ENCODE measurements around the gene RUBCNL. TPM values are rescaled to one million over a fixed set of nuclear protein-coding genes. Genes with fewer than 3 reads are reported as not detected.

Gene RUBCNL
- total and polyA plus RNA-seq, 2 of the 8 experiments (the other 6 are each of a cell fraction or from before 2014, with no cell fraction given), result 2.6 to 4.9 TPM

GRCh38 chr13:46379611-46380010 lies 7.4 kb downstream of the RUBCNL start:
- POLR2A ChIA-PET (ENCODE audit: partially characterized antibody), result no interaction called here
- H4K20me1 ChIP-seq (replicated peaks in 1 of 2; ENCODE audit: control insufficient read depth in 1 of 2, insufficient read depth in 2 of 2, low read length in 2 of 2), result no peaks in the 10 kb centered on the region
- H3K4me2 ChIP-seq (ENCODE audit: insufficient read depth in 1 of 2, low read depth in 2 of 2, low read length in 2 of 2), result no peak overlapping the region
- no peak for FAIRE-seq
- H3K27me3 ChIP-seq (replicated peaks in 1 of 4; ENCODE audit: control insufficient read depth in 3 of 4, extremely low read depth in 1 of 4, insufficient read depth in 3 of 4, low read length in 3 of 4), result no peaks in the 10 kb centered on the region
- no peak overlapping the region for H2BK5ac ChIP-seq (ENCODE audit: low read depth, low read length)
- H3K18ac ChIP-seq (ENCODE audit: extremely low read depth, low read length), result no peak overlapping the region
- no peak overlapping the region for H3K27ac ChIP-seq (ENCODE audit: low read depth, low read length)
- no peak overlapping the region for H2BK15ac ChIP-seq (ENCODE audit: low read length)
- no peak overlapping the region for H3K4me3 ChIP-seq (ENCODE audit: extremely low read depth in 1 of 4, insufficient read depth in 2 of 4, low read depth in 3 of 4, low read length in 4 of 4)
- no peak overlapping the region for H4K91ac ChIP-seq (replicated peaks; ENCODE audit: insufficient read length, low read length)
- no peaks in the 10 kb centered on the region for H3K79me1 ChIP-seq (ENCODE audit: low read depth, low read length)
- H2AFZ ChIP-seq (ENCODE audit: low read length), result no peak overlapping the region
- no peak overlapping the region for H3K14ac ChIP-seq (ENCODE audit: insufficient read length)
- CTCF ChIA-PET (ENCODE audit: partially characterized antibody), result no interaction called here
- no peak for DNase-seq (ENCODE audit: low read depth in 1 of 2, low spot score in 2 of 2)
- no peaks in the 10 kb centered on the region for H3K79me2 ChIP-seq (ENCODE audit: control insufficient read depth in 1 of 2, insufficient read depth in 2 of 2, low read length in 2 of 2)
- H2BK120ac ChIP-seq (replicated peaks; ENCODE audit: low read depth, low read length), result no peak overlapping the region
- no peaks in the 10 kb centered on the region; a peak in 1 of 7 replicates for H3K4me1 ChIP-seq (replicated peaks in 1 of 4; ENCODE audit: control insufficient read depth in 3 of 4, insufficient read depth in 4 of 4, low read length in 3 of 4)
- H2BK12ac ChIP-seq (ENCODE audit: low read depth, low read length), result no peak overlapping the region
- H2AK5ac ChIP-seq (ENCODE audit: low read depth, low read length), result no peak overlapping the region
- H2BK20ac ChIP-seq (ENCODE audit: low read length), result no peak overlapping the region
- H3K23me2 ChIP-seq (ENCODE audit: low read depth, low read length), result no peaks in the 10 kb centered on the region
- H3K56ac ChIP-seq (replicated peaks; ENCODE audit: insufficient read length, low read depth, low read length), result no peak overlapping the region
- H3K4ac ChIP-seq (replicated peaks; ENCODE audit: insufficient read length, low read depth, low read length), result no peak overlapping the region
- no peaks in the 10 kb centered on the region for H3K9me3 ChIP-seq (ENCODE audit: insufficient read depth in 2 of 2, low read depth in 1 of 2, low read length in 1 of 2)
- no peak overlapping the region for H4K5ac ChIP-seq (ENCODE audit: insufficient read length, low read depth, low read length)
- H3K36me3 ChIP-seq (ENCODE audit: control insufficient read depth in 2 of 4, insufficient read depth in 4 of 4, low read length in 3 of 4), result no peaks in the 10 kb centered on the region
- no peak overlapping the region for H3K9ac ChIP-seq (replicated peaks in 1 of 4; ENCODE audit: extremely low read depth in 1 of 4, low read depth in 3 of 4, low read length in 3 of 4)
- WGBS, 2 experiments (ENCODE audit: extremely low coverage in 1 of 2, insufficient coverage in 1 of 2, insufficient read length in 1 of 2, insufficient replicate concordance in 2 of 2, low coverage in 1 of 2, low lambda C conversion rate in 2 of 2, missing lambda C conversion rate in 1 of 2), result 84% methylated on average over 2 of the region's 2 CpGs; no CpG with 5 or more reads in 1 of the 2 experiments
- TF ChIP-seq PHF8 (conservative IDR thresholded peaks at IDR 0.05; ENCODE audit: low read depth, low read length) (no peak), SAP30 (IDR thresholded peaks at IDR 0.05; ENCODE audit: insufficient read depth, insufficient replicate concordance, low read length) (no peak), CTCF (IDR thresholded peaks at IDR 0.05; ENCODE audit: control extremely low read depth in 1 of 3, insufficient read depth in 1 of 3, low read depth in 1 of 3, low read length in 3 of 3) (no peak)
- H4K8ac ChIP-seq (ENCODE audit: extremely low read depth, insufficient read depth, low read length), result no peak overlapping the region
- no peak overlapping the region for H3K23ac ChIP-seq (ENCODE audit: insufficient read length)

Data from H1 (cell line).